HepG2 (cell line): Measurements from ENCODE around the gene TXNDC11. TPM values are rescaled to one million over a fixed set of nuclear protein-coding genes. Genes with fewer than 3 reads are reported as not detected.
A peak's percentile ranks its signal among the peaks of the same experiment; 100 is the strongest.

Experiments used
- ARHGAP35 ChIP-seq: sonication (generic); formaldehyde crosslinking; IDR thresholded peaks from 2 replicates; pipeline ENCODE4 v1.9.0; 2022; ENCODE audit warnings: mild to moderate bottlenecking, inconsistent platforms, moderate library complexity, missing genetic modification reagents, borderline replicate concordance
- CBX2 ChIP-seq, 2 experiments: fragments of 200-600 bp in 1 of 2; sonication (generic); formaldehyde crosslinking in 1 of 2; IDR thresholded peaks; 2 replicates each; pipeline versions ENCODE4 v1.7.0 to v1.8.1; 2018 to 2022; ENCODE audit warnings: low read depth in 2 of 2, low read length in 1 of 2, mild to moderate bottlenecking in 1 of 2, missing genetic modification reagents in 1 of 2
- CCAR2 ChIP-seq: fragments of 200-400 bp; formaldehyde crosslinking; optimal IDR thresholded peaks from 2 replicates; pipeline ENCODE3; 2018; ENCODE audit warnings: low read depth, mild to moderate bottlenecking, low read length, moderate library complexity
- CHD2 ChIP-seq: IDR thresholded peaks from 2 replicates; pipeline ENCODE4 v1.6.1; 2011; ENCODE audit warnings: low read depth, low read length, improper control_type of control experiment
- GZF1 ChIP-seq: sonication (generic); formaldehyde crosslinking; IDR thresholded peaks from 2 replicates; pipeline ENCODE4 v1.5.1; 2020; ENCODE audit warnings: mild to moderate bottlenecking, missing genetic modification reagents
- HIVEP1 ChIP-seq: sonication (generic); formaldehyde crosslinking; IDR thresholded peaks from 2 replicates; pipeline ENCODE4 v1.4.0; 2020; ENCODE audit warnings: mild to moderate bottlenecking, missing genetic modification reagents
- HOXA3 ChIP-seq: sonication (generic); formaldehyde crosslinking; IDR thresholded peaks from 2 replicates; pipeline ENCODE4 v1.5.0; 2020; ENCODE audit warnings: missing genetic modification reagents
- JUN ChIP-seq: sonication (generic); formaldehyde crosslinking; IDR thresholded peaks from 2 replicates; pipeline ENCODE4 v1.4.0; 2020; ENCODE audit warnings: mild to moderate bottlenecking, missing genetic modification reagents
- KDM2A ChIP-seq: sonication (generic); formaldehyde crosslinking; IDR thresholded peaks from 2 replicates; pipeline ENCODE4 v1.4.0; 2020; ENCODE audit warnings: low read depth, missing genetic modification reagents, borderline replicate concordance
- KMT2B ChIP-seq: IDR thresholded peaks from 2 replicates; pipeline ENCODE4 v1.6.1; 2016; ENCODE audit warnings: missing genetic modification reagents, missing compliant biosample characterization
- LCORL ChIP-seq, 2 experiments: fragments of 450-650 bp in 1 of 2; sonication (generic) in 1 of 2; formaldehyde crosslinking in 1 of 2; IDR thresholded peaks; 2 replicates each; pipeline versions ENCODE4 v1.5.0 to v1.6.1; 2017 to 2020; ENCODE audit warnings: antibody characterized with exemption in 1 of 2, missing genetic modification reagents in 1 of 2
- MIER2 ChIP-seq: IDR thresholded peaks from 2 replicates; pipeline ENCODE4 v1.6.1; 2016; ENCODE audit warnings: missing biosample characterization, missing genetic modification reagents
- NFKBIZ ChIP-seq: IDR thresholded peaks from 2 replicates; pipeline ENCODE4 v1.6.1; 2018; ENCODE audit warnings: missing genetic modification reagents, missing compliant biosample characterization
- NR2C2 ChIP-seq: sonication (generic); formaldehyde crosslinking; IDR thresholded peaks from 2 replicates; pipeline ENCODE4 v1.4.0; 2020; ENCODE audit warnings: missing genetic modification reagents, mild to moderate bottlenecking, moderate library complexity, borderline replicate concordance
- SALL2 ChIP-seq: sonication (generic); formaldehyde crosslinking; IDR thresholded peaks from 2 replicates; pipeline ENCODE4 v1.8.1; 2023; ENCODE audit warnings: mild to moderate bottlenecking, missing genetic modification reagents, inconsistent platforms
- ZNF383 ChIP-seq: sonication (generic); formaldehyde crosslinking; IDR thresholded peaks from 2 replicates; pipeline ENCODE4 v1.4.0; 2020; ENCODE audit warnings: missing genetic modification reagents, mild to moderate bottlenecking, borderline replicate concordance
- polyA plus RNA-seq, 8 experiments: library from polyadenylated mRNA; depleted of rRNA in 3 of 8; stranded (reverse) in 7 of 8; unstranded in 1 of 8; fragments of >200 nt; fragmentation: Illumina TruSeq in 4 of 8; extraction: Trizol in 4 of 8; gene quantifications; 2 replicates each; pipeline versions ENCODE4 v1.2.1 to v1.2.3, GENCODE V29; 2011 to 2016; ENCODE audit warnings: low read depth in 4 of 8, missing spikeins in 1 of 8, mixed read lengths in 1 of 8; ENCODE audit not compliant: insufficient read depth in 1 of 8
- total RNA-seq, 5 experiments: library from RNA; depleted of rRNA; stranded (reverse); fragments of >200 nt; fragmentation: Illumina TruSeq; extraction: Trizol; gene quantifications; 2 replicates each; pipeline ENCODE4 v1.2.3, GENCODE V29; 2016; ENCODE audit warnings: low read depth in 1 of 5
- TF ChIP-seq, protein P1 (sequence below): sonication (generic); formaldehyde crosslinking; IDR thresholded peaks from 2 replicates; pipeline ENCODE4 v1.4.0; 2020; ENCODE audit warnings: missing genetic modification reagents
- TF ChIP-seq, protein P2 (sequence below), 2 experiments: sonication (generic) in 1 of 2; formaldehyde crosslinking in 1 of 2; IDR thresholded peaks; 2 replicates each; pipeline versions ENCODE4 v1.5.1 to v1.6.1; 2011 to 2020; ENCODE audit warnings: borderline replicate concordance in 1 of 2, low read depth in 1 of 2, low read length in 1 of 2, mild to moderate bottlenecking in 1 of 2, missing genetic modification reagents in 1 of 2, moderate library complexity in 1 of 2
- TF ChIP-seq, protein P3 (sequence below): sonication (generic); formaldehyde crosslinking; IDR thresholded peaks from 2 replicates; pipeline ENCODE4 v1.4.0; 2020; ENCODE audit warnings: mild to moderate bottlenecking, low read depth, missing genetic modification reagents

The TXNDC11 gene
- total and polyA plus RNA-seq, 2 of the 13 experiments (the other 11 are each of a cell fraction or from before 2014, with no cell fraction given) = 74.9 to 123 TPM

DNA sequence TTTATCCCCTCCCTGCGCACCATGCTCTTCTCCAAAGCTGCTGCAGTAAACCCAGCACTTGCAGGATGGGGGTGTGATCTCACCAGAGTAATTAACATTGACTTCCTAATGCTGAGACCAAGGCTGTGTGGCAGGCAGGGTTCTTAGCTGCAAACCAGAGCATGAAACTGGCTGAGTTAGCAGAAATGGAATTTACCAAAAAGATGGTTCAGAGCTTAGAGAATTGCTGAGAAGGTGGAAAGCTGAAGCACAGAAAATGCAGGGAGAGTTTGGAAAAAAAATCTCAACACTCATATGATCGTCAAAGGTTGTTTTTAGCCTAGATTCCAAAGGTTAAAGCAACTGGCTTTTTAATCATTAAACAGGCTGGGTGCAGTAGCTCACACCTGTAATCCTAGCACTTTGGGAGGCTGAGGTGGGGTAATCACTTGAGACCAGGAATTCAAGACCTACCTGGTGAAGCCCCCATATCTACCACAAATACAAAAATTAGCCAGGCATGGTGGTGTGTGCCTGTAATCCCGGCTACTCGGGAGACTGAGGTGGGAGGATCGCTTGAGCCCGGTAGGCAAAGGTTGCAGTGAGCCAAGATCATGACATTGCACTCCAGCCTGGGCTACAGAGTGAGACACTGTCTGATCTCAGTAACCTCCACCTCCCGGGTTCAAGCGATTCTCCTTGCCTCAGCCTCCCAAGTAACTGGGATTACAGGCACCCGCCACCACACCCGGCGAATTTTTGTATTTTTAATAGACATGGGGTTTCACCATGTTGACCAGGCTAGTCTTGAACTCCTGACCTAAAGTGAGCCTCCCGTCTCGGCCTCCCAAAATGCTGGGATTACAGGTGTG is 6.0 kb upstream of the TXNDC11 start (continued):
- TF ChIP-seq, protein P1, sequence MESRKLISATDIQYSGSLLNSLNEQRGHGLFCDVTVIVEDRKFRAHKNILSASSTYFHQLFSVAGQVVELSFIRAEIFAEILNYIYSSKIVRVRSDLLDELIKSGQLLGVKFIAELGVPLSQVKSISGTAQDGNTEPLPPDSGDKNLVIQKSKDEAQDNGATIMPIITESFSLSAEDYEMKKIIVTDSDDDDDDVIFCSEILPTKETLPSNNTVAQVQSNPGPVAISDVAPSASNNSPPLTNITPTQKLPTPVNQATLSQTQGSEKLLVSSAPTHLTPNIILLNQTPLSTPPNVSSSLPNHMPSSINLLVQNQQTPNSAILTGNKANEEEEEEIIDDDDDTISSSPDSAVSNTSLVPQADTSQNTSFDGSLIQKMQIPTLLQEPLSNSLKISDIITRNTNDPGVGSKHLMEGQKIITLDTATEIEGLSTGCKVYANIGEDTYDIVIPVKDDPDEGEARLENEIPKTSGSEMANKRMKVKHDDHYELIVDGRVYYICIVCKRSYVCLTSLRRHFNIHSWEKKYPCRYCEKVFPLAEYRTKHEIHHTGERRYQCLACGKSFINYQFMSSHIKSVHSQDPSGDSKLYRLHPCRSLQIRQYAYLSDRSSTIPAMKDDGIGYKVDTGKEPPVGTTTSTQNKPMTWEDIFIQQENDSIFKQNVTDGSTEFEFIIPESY (CRISPR knock-in tag) = no peak
- TF ChIP-seq ZNF383 (CRISPR knock-in tag) (no peak), CBX2 (IDR thresholded peaks at IDR 0.05; ENCODE audit: low read depth, low read length) (no peak), CBX2 (CRISPR knock-in tag; IDR thresholded peaks at IDR 0.05; ENCODE audit: low read depth) (no peak), CCAR2 (no peak), ARHGAP35 (CRISPR knock-in tag) (no peak), HOXA3 (CRISPR knock-in tag) (peak; percentile 69), MIER2 (CRISPR knock-in tag) (no peak), SALL2 (CRISPR knock-in tag) (peak; percentile 83; the same call in 1 of the 2 replicates), JUN (CRISPR knock-in tag) (no peak), KDM2A (peak; percentile 50; the same call in 1 of the 2 replicates), NR2C2 (no peak), NFKBIZ (no peak), GZF1 (peak; percentile 70; the same call in 1 of the 2 replicates), HIVEP1 (no peak), CHD2 (no peak), LCORL (IDR thresholded peaks at IDR 0.05) (0 out of 2 replicates have a peak, but pooled peaks have one; percentile 14), LCORL (CRISPR knock-in tag; IDR thresholded peaks at IDR 0.05) (peak; percentile 94), KMT2B (CRISPR knock-in tag) (no peak)
- TF ChIP-seq, protein P2, sequence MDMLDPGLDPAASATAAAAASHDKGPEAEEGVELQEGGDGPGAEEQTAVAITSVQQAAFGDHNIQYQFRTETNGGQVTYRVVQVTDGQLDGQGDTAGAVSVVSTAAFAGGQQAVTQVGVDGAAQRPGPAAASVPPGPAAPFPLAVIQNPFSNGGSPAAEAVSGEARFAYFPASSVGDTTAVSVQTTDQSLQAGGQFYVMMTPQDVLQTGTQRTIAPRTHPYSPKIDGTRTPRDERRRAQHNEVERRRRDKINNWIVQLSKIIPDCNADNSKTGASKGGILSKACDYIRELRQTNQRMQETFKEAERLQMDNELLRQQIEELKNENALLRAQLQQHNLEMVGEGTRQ (IDR thresholded peaks at IDR 0.05; ENCODE audit: low read depth, low read length) = no peak
- TF ChIP-seq, protein P2 (CRISPR knock-in tag; IDR thresholded peaks at IDR 0.05; ENCODE audit: borderline replicate concordance) = 0 out of 2 replicates have a peak, but pooled peaks have one; percentile 16
- TF ChIP-seq, protein P3, sequence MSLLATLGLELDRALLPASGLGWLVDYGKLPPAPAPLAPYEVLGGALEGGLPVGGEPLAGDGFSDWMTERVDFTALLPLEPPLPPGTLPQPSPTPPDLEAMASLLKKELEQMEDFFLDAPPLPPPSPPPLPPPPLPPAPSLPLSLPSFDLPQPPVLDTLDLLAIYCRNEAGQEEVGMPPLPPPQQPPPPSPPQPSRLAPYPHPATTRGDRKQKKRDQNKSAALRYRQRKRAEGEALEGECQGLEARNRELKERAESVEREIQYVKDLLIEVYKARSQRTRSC (CRISPR knock-in tag) = no peak
